ENCODE measurements around the gene ADARB1.

ADARB1 gene

DNA sequence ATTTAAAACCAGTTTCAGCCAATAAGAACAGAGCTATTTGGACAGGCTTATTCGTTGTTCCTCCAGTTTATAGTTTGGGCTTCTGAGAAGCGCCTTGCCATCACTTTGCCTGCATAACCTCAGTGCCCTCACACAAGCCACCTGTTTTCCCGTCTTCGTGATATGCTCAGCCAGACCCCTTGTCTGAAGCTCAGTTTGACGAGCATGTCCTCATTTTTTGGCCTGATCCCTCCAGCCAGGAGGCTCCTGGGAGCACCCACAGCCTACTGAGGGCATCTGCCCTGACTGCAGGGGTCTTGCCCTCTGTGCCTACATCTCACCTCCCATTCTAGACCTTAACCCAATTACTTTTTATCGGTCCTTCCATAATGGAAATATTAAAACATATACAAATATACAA, 95.3 kb downstream of the ADARB1 start:
- DNase-seq (ENCODE audit: low read depth): no peak

DNA sequence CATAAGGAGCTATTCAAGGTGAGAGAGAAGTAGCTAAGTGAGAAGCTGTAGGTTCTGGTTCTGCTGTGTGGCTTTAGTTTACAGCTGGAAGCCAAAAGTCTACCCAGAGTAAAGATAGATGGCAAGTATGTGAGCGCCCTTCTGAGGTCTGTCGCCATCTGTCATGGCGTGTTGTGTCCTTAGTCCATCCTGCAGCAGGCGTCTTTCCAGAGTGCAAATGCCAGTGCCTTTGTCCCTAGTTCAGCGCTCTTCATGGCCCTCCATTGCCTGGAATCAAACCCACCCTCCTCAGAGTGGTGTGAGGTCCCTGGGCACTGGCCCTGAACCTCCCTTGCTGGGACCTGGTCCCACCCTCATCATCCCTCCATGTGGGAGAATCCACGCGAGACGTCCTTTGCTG, 96.6 kb downstream of the ADARB1 start:
- no peak for DNase-seq (ENCODE audit: low read depth)

DNA sequence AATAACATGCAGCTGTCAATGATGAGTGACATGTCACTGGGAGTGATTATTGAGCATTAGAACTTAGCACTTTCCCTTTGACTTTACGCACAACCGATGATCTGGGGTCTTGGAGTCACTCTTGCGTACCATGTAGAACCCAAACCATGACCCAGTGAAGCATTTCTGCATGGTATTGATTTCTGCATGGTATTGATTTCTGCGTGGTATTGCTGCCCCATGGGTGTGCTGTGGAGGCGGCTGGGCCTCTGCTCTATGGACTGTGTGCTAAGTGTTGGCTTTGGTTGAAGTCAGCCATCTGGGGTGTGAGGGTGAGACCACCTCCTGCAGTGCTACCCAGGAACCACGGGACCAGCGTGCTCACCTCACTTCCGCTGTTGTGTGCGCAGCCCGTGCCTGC, 98.0 kb downstream of the ADARB1 start:
- DNase-seq (ENCODE audit: low read depth): no peak

DNA sequence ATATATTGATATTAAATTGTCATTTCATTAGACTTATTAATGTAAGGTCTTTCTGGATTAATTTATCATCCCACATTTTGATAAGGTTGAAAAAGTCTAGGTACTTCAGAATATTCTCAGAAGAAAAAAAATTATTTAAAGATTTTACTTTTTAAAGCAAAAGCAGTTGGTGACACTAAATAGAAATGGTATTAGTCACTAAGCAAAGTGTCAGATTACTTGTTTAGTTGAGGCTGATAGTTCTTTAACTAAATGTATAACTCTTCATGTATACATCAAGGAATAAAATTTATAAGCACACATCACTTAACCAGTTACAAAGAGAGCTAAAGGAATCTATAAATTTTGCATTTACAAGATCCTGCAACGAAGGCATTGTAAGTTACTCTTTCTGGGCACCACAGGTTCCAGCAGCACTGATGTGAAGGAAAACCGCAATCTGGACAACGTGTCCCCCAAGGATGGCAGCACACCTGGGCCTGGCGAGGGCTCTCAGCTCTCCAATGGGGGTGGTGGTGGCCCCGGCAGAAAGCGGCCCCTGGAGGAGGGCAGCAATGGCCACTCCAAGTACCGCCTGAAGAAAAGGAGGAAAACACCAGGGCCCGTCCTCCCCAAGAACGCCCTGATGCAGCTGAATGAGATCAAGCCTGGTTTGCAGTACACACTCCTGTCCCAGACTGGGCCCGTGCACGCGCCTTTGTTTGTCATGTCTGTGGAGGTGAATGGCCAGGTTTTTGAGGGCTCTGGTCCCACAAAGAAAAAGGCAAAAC, 101.1 kb downstream of the ADARB1 start:
- DNase-seq (ENCODE audit: low read depth): no peak

DNA sequence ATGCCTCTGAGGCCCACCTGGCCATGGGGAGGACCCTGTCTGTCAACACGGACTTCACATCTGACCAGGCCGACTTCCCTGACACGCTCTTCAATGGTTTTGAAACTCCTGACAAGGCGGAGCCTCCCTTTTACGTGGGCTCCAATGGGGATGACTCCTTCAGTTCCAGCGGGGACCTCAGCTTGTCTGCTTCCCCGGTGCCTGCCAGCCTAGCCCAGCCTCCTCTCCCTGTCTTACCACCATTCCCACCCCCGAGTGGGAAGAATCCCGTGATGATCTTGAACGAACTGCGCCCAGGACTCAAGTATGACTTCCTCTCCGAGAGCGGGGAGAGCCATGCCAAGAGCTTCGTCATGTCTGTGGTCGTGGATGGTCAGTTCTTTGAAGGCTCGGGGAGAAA, 101.8 kb downstream of the ADARB1 start:
- no peak for DNase-seq (ENCODE audit: low read depth)

DNA sequence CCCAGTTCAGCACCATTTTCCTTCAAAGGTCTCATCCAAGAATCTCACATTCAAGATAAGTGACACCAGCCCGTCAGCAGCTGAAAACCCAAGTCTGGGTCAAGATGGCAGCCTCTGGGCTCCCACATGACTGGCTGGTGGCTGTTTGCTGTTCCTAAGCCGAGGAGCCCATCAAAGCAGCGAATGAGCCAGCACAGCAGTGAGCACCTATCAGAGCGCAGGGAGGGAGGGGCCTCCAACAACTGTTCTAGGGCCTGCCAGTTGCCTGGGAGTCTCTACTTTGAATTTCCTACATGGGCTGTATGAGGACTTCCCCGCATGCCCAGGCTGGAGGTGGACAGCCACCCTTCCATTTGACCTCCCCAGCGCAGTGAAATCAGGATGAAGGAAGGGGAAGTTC, 102.7 kb downstream of the ADARB1 start:
- DNase-seq (ENCODE audit: low read depth): no peak

DNA sequence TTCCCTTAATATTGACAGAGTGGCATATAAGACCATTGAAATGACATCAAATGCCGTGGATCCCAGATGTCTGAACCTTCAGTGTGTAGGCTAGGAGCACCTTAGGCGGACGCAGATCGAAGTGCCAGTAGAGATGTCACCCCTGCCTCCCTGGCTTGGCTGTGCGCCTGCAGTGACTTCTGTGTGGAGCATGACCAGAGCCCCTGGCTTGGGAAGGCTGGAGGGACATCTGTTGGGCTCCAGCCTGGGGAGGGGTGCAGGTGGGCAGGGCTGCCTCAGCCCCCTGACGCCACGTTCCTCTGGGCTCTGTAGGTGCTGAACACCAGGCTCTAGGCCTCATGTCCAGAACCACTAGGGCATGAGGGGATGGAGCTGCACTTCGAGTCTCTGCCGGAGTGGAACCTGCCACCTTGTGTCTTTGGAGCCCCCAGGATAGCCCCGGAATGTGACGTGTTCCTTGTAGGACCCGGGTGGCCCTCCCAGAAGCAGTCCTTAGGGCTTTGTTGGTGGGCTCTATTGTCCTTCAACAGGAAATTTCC, 103.8 kb downstream of the ADARB1 start:
- no peak for DNase-seq (ENCODE audit: low read depth)

DNA sequence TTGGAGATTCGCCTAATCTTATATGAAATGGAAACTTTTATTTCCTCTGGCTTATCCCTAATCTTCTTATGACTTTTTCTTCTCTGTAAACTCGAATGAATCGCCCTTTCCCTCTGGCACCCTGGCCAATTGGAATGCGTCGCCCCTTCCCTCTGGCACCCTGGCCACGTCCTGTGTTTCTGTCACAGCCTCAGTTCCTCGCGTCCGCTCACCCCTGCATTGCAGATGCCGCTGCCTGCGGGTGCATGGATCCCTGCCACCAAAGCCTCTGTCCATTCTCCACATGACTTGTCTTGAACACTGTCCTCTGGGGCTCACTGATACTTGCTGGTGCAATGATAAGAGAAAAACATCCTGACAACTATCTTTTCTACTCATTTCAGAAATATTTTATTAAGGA, 104.6 kb downstream of the ADARB1 start:
- no peak for DNase-seq (ENCODE audit: low read depth)

DNA sequence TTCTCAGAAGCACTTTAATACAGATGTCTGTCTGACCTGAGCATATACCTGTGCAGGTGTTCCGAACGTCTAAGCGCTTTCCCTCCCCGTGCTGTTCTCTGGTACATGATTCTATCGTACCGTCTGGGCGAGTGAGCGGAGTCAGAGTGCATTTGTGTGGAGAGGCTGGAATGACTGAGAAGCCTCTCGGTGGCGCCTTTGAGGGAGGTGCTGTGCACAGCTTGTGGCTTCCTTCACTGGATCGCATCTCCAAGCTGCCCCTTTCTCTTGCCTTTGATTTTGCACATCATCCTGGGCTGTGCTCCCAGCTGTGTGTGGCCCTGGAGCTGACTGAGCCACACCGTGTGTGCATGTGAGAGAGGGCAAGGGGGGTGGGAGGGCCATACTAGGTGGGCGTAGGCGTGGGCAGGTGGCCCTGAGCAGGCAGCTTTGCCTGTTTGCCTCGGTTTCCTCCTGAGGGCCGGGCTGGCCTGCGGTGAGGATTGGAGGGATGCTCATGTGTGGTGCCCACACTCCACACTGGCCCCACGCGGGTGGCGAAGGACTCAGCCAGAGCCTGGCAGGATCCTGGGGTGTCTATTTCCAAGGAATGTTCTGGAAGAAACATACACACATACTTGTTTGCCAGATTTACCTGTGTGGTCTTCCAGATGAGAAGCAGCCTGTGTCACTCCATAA, 105.3 kb downstream of the ADARB1 start:
- no peak for DNase-seq (ENCODE audit: low read depth)

DNA sequence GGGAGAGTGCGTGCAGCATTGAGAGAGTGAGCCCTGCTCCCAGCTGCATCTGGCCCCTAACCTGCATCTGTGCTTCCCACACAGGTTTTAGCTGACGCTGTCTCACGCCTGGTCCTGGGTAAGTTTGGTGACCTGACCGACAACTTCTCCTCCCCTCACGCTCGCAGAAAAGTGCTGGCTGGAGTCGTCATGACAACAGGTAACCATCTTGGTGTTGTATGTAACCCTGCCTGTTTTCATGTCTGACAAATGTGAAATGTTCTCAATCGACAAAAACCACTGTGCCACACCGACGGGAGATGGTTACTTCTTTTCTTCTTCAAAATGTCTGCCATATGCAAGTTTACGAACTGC, 105.8 kb downstream of the ADARB1 start:
- no peak for DNase-seq (ENCODE audit: low read depth)

DNA sequence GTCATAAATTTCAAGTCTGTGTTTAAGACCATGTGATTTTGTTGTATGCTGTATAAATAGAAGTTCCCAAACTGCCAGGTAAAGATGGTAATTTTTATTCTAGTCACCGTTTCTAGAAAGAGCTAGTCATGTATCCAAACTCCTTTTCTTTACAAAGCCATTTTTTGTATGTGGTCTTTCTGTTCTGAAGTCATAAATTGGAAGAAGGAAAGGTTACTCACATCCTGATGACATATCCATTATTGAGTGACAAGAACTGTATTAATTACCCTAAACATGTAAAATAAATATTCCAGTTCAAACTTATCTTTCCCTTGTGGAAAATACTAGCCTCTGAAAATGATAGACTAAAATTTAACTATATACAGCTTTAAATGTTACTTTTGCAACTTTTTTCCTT, 108.6 kb downstream of the ADARB1 start:
- no peak for DNase-seq (ENCODE audit: low read depth)

DNA sequence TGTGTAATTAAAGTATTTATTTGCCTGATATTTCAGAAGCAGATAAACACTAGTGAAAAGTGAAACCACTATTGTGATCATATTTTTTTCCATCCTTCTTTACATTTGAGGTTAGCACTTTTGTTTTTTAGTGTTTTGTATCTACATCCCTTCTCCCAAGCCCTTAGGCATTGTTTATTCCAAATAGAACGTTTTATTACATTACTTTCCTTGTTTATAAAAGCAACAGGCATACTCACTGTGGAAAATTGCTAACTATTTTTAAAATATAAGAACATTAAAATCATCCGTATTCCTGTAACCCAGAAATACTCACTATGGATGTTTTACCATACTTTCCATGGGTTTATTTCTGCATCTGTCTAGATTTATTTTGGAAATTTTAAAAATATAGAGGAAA, 109.5 kb downstream of the ADARB1 start:
- no peak for DNase-seq (ENCODE audit: low read depth)

DNA sequence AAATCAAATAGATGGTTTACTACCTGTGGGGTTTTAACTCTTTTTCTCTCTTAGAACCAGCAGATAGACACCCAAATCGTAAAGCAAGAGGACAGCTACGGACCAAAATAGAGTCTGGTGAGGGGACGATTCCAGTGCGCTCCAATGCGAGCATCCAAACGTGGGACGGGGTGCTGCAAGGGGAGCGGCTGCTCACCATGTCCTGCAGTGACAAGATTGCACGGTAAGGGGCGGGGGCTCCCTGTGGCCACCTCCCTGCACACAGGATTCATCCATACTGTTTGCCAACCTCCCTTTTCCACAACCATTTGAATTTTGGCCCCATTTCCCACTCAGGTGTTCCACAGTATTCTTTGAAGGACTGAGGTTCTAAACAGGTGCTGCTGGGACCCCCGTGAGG, 110.5 kb downstream of the ADARB1 start:
- DNase-seq (ENCODE audit: low read depth): no peak

DNA sequence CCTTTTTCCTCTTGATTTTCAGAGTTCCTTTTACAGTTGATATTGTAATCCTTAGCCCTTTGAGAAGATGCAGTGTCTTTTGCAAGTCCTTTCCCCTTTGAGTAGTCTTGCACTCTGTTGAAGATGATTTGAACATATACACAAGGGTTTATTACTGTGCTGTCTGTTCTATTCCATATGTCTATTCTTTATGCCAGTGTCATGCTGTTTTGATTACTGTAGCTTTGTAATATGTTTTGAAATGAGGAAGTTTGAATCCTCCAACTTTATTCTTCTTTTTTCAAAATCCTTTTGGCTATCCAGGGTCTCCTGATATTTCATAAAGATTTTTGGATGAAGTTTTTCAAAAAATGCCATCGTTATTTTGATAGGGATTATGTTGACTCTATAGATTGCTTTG, 112.3 kb downstream of the ADARB1 start:
- no peak for DNase-seq (ENCODE audit: low read depth)

DNA sequence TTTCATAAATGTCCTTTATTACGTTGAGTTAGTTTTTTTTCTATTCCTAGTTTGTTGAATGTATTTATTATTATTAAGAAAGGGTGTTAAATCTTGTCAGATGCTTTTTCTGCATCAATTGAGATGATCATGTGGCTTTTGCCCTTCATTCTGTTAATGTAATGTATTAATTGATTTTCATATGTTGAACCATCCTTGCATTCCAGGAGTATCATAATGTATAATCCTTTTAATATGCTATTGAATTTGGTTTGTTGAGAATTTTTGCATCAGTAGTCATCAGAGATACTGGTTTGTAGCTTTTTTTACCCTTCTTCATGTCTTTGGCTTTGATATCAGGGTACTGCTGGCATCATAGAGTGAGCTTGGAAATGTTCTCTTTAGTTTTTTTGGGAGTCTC, 113.3 kb downstream of the ADARB1 start:
- DNase-seq (ENCODE audit: low read depth): no peak

DNA sequence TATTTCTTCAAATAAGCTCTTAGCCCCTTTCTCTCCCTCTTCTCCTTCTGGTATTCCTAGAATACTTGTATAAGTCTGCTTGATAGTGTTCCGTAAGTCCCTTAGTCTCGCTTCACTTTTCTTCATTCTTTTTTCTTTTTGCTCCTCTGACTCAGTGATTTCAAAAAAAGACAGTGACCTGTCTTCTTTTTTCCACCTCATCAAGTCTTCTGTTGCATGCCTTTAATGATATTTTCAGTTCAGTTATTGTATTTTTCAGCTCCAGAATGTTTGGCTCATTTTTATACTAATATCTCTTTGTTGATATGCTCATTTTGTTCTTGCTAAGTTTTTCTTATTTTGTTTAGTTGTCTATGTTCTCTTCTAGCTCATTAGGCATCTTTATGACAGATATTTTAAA, 115.6 kb downstream of the ADARB1 start:
- DNase-seq (ENCODE audit: low read depth): no peak

DNA sequence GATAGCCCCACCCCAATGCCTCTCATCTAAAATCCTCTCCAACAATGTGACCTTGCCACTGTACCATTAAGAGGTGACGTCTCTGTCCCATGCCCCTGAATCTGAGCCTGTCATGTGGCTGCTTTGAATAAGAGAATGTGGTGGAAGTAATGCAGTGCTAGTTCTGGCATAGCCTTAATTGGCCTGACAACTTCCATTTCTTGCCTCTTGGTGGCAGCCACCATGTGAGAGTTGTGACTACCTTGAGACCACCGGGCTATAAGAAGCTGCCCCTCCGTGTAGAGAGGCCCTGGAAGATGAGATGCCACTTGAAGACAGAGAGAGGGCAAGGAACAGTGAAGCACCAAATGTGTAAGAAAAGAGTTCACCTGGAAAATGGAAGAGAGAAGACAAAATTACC, 118.0 kb downstream of the ADARB1 start:
- no peak for DNase-seq (ENCODE audit: low read depth)

DNA sequence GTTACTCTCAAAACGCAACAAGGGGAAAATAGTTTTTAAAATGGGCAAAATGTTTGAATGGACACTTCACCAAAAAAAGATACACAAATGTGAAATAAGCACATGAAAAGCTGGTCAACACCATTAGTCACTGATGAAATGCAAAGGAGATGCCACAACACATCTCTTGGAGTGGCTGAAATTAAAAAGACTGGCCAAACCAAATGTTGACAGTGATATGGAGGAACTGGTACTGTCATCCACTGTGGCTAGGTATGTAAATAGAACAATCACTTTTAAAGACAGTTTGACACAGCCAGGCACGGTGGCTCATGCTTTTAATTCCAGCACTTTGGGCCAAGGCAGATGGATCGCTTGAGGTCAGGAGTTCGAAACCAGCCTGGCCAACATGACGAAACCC, 122.2 kb downstream of the ADARB1 start:
- no peak for DNase-seq (ENCODE audit: low read depth)

DNA sequence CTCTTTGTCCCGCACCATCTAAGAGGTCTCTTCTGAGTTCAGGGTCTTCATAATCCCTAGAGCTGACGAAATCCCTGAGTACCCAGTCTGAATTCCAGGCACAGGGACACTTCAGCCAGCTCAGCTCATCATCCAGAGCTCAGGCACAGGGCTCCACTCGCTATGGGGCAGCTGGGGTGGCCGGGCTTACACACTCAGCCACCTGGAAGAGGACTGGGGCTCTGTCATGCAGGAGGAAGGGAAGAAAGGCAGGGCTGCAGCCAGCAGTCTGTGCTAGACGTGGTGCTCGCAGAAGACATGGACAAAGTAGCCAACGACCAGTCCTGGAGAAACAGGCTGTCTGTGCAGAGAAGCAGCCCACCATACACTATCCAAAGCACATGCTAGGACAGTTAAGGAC, 124.8 kb downstream of the ADARB1 start:
- DNase-seq (ENCODE audit: low read depth): no peak

DNA sequence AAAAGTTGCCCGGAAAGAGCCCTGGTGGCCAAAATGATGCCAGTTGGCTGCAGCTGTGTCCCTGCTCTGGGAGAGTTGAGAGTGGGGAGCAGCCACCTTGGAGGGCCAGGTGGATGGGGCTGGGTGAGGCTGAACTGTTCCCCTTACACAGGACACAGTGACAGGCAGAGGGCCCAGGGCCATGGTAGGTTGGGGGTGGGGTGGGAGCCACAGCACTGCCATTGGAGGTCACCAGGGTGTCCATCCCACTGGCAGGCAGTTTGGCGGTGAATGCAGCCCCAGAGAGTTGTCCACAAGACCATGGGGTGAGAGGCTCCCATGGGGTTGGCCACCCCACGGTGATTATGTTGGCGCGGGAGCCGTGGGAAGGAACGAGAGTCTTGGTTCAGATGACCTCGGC, 125.7 kb downstream of the ADARB1 start:
- DNase-seq (ENCODE audit: low read depth): no peak

DNA sequence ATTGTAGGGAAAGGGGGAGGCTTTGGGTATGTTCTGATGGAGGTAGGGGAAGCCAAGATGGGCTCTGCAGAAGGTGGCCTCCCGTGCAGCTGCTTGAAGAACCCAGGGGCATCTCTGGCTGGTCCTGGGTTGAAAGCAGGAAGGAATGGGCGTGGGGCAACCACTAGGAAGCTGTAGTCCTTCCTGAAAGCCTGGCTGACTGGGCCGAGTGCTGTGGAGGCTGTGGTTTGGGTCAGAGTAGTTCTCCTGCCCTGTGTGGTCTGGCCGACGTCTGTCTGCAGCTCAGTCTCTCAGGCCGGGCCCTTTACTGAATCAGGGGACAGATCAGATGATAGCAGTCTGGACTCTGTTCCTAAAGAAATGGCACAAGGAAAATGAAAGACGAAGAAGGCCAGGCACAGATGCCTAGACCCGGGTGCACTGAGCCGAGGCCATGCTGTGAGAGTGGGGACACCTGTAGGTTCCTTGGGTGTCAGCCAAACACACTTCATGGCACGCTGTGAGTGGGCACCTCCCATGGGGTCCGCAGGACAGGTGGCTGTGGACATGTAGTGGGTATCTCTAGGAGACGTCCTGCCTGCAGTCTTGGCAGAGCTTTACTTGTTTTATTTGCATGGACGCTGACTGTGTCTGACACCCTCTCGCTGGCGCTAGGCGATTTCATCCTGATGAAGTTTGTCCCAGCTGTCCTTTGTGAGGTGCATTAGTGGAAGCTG, 126.4 kb downstream of the ADARB1 start:
- DNase-seq (ENCODE audit: low read depth): no peak

DNA sequence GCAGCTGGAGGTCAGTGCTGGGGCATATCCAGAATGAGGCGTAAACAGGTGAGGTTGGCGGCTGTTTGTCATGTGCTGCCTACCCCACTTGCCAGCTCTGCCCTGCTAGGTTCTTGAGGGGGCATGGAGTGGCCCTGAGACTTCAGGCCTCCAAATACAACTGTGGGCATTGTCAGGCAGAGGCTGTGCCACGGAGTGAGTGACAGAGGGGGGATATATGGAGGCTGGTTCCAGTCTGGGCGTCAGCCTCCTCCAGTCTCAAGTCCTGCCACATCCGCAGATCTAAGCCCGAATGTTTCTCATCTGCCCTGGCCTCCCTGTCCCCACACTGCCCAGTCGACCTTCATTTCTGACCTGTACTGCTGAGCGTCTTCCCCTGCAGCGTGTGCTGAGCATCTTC, 128.0 kb downstream of the ADARB1 start:
- DNase-seq (ENCODE audit: low read depth): no peak

DNA sequence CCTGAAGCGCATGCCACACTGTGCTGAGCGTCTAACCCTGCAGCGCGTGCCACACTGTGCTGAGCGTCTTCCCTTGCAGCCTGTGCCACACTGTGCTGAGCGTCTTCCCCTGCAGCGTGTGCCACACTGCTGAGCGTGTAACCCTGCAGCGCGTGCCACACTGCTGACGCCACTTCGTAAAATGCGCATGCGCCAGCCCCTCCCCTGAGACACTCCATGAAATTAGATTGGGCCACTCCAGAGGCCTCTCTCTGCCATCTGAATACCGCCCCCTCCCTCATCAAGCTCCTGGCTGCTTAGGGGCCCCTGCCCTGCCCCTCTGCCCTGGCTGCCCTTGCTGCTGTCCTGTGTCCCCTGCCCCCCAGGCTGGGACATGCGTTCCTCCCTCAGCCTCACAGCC, 128.5 kb downstream of the ADARB1 start:
- DNase-seq (ENCODE audit: low read depth): no peak
